Duodenal mucosa (tissue), 2 donors: ENCODE data around the gene EDN2.
A peak's percentile ranks its signal among the peaks of the same experiment; 100 is the strongest.

ENCODE experiments used
- H3K27ac ChIP-seq: one replicate; pipeline ENCODE4 v1.7.0; 2013; ENCODE audit warnings: low read depth, low read length
- H3K27me3 ChIP-seq, 2 donors: one replicate each; pipeline ENCODE4 v1.7.0; 2013; ENCODE audit warnings: low read length in 2 of 2, control low read depth in 1 of 2; ENCODE audit not compliant: insufficient read depth in 2 of 2, control insufficient read depth in 1 of 2
- H3K36me3 ChIP-seq, 2 donors: one replicate each; pipeline ENCODE4 v1.7.0; 2013; ENCODE audit warnings: low read length in 2 of 2, control low read depth in 1 of 2; ENCODE audit not compliant: insufficient read depth in 2 of 2, control insufficient read depth in 1 of 2
- H3K4me1 ChIP-seq, 2 donors: one replicate each; pipeline ENCODE4 v1.7.0; 2013; ENCODE audit warnings: low read length in 2 of 2, control low read depth in 1 of 2; ENCODE audit not compliant: insufficient read depth in 2 of 2, control insufficient read depth in 1 of 2
- H3K4me3 ChIP-seq, 2 donors: one replicate each; pipeline ENCODE4 v1.7.0; 2013; ENCODE audit warnings: low read length in 2 of 2, low read depth in 1 of 2
- H3K9ac ChIP-seq, 2 donors: one replicate each; pipeline ENCODE4 v1.7.0; 2013; ENCODE audit warnings: low read length in 2 of 2, low read depth in 1 of 2
- H3K9me3 ChIP-seq, 2 donors: one replicate each; pipeline ENCODE4 v1.7.0; 2013; ENCODE audit warnings: low read length in 2 of 2, control low read depth in 1 of 2; ENCODE audit not compliant: control insufficient read depth in 1 of 2

EDN2 gene

DNA sequence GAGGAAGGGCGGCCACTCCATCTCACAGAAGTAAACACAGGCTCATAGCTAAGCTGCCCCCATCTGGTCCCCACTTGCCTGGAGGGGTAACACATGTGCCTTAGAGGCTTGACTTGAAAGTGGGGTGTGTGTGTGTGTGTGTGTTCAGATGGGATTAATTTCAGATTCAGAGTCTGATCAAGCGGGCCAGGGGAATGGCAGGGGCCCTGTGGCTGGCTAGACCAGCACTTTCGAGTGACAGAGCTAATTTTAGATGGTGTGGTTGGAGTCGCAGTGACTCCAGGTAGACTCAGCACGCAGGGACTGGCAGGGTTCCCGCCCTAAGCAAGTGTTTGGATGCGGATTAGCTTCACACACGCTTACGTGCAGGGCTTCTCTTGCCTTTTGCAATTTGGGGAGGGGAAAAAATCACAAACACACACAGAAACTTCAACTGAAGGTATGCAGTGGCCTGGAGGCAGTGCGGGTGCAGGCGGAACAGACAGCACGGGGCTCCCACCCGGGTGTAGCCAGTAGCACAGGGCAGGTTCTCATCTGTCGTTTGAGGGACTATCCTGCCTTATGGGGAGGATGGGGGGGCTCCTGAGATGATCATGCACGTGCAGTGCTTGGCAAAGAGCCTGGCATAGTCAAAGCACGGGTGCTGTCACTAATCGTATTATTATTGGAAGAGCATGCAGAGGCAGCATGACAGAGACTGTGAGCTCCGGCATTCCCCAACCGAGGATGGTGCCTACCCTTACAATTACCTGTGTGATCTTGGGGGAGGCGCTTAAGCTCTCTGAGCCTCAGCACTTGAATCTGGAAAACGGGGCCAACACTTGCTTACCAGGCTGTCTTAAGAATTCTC lies 1.3 kb downstream of the EDN2 start:
- no peaks in the 10 kb centered on the region for H3K27me3 ChIP-seq
- no peaks in the 10 kb centered on the region for H3K36me3 ChIP-seq
- peak overlapping the region; percentile 34 to 62 for H3K4me3 ChIP-seq
- peak overlapping the region in 1 of 2 donors; percentile 64 for H3K9ac ChIP-seq
- H3K27ac ChIP-seq = no peak overlapping the region
- no peaks in the 10 kb centered on the region for H3K9me3 ChIP-seq
- peaks cover 66 to 74% of the 10 kb centered on the region in 2 donors for H3K4me1 ChIP-seq

- no peak overlapping the region for H3K4me3 ChIP-seq
- no peaks in the 10 kb centered on the region for H3K9me3 ChIP-seq
- H3K36me3 ChIP-seq = no peaks in the 10 kb centered on the region
- no peaks in the 10 kb centered on the region for H3K27me3 ChIP-seq
- H3K27ac ChIP-seq = no peak overlapping the region
- H3K9ac ChIP-seq = peak overlapping the region in 1 of 2 donors; percentile 64
- H3K4me1 ChIP-seq = peaks cover 74 to 77% of the 10 kb centered on the region in 2 donors
These were observed 2.3 kb downstream of the EDN2 start for GRCh38 chr1:41482001-41482765.

GRCh38 chr1:41481109-41481775 lies 3.2 kb downstream of the EDN2 start:
- H3K36me3 ChIP-seq = no peaks in the 10 kb centered on the region

DNA sequence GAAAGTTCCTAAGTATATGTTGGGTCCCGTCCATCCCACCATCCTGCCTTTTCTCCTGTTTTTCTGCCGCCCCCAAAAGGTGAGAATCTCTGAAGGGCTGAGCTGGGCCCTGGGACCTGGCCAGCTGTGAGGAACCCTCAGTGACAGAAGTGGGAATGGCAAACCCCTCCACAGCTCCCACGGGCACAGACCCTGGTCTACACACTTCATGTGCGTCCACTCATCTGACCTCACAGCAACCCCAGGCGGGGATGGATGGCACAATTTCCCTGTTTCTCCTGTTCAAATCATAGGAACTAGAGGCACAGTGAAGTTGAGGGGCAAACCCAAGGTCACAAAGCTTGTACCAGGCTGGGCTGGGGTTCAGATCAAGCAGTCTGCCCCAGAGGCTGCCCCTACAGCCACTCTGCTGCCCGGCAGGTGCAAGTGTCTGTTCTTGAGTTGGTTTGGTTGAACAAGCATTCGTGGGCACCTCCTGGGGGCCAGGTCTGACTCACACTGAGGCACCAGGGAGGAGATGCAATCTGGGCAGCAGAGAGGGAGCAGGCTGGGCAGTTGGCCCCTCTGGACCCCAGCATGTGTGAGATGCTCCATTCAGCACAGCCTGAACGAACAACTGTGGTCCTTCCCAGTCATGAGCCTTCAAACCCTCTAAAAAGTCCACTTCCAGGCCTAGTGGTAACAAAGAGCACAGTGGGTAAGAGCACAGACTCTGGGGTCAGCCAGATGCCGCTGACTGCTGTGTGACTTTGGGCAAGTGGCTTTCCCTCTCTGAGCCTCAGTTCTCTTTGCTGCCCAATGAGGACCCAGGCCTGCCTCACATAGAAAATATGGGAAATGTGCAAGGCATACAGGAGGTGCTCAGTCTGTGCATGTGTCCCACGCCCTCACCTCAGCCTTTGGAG lies 4.0 kb downstream of the EDN2 start:
- Histone ChIP-seq H3K27me3 (no peaks in the 10 kb centered on the region), H3K9me3 (no peaks in the 10 kb centered on the region), H3K4me1 (peaks cover 72 to 77% of the 10 kb centered on the region in 2 donors), H3K9ac (no peak overlapping the region), H3K27ac (no peak overlapping the region), H3K4me3 (peak overlapping the region in 1 of 2 donors; percentile 11), H3K36me3 (no peaks in the 10 kb centered on the region)

More at GRCh38 chr1:41481109-41481775, 3.2 kb downstream of the EDN2 start:
- Histone ChIP-seq H3K27ac (no peak overlapping the region), H3K27me3 (no peaks in the 10 kb centered on the region), H3K9ac (no peak overlapping the region), H3K4me3 (no peak overlapping the region), H3K9me3 (no peaks in the 10 kb centered on the region), H3K4me1 (peaks cover 73 to 77% of the 10 kb centered on the region in 2 donors)

- no peaks in the 10 kb centered on the region for H3K27me3 ChIP-seq
- peaks cover 72 to 77% of the 10 kb centered on the region in 2 donors for H3K4me1 ChIP-seq
- no peaks in the 10 kb centered on the region for H3K9me3 ChIP-seq
- no peak overlapping the region for H3K27ac ChIP-seq
- no peak overlapping the region for H3K9ac ChIP-seq
- no peak overlapping the region for H3K4me3 ChIP-seq
- no peaks in the 10 kb centered on the region for H3K36me3 ChIP-seq
These were observed 4.7 kb downstream of the EDN2 start for GRCh38 chr1:41479808-41480160.

GRCh38 chr1:41479000-41479807 lies 5.3 kb downstream of the EDN2 start:
- Histone ChIP-seq H3K4me1 (peaks cover 76 to 79% of the 10 kb centered on the region in 2 donors), H3K9ac (no peak overlapping the region)

DNA sequence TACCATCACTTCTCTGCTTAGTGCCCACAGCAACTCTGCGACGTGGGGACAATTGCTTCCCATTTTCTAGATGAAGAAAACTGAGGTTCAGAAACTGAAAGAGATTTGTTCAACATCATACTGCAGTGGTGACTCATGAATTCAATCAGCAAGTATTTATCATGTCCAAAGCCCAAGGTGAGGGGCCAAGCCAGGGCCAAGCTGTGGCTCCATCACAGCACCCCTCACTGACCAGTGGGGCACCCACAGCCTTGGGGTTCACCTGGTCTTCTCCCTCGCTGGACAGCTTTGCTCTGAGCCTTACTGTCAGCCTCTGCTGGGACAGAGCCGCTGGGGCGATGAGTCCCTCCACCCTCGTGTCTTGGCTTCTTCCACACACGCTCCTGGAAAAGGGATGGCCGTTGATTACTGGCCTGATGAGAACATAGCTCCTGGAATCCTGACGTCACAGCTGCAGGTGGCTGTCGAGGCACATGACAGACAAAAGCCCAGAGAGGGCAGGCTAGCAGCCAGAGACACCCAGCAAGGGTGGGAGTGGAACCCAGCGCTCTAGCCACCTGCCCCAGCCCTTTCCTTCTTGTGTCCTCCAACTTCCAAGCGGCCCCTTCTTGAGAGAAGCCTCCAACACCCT lies 6.2 kb downstream of the EDN2 start:
- no peak overlapping the region for H3K27ac ChIP-seq
- H3K4me1 ChIP-seq = peaks cover 73 to 75% of the 10 kb centered on the region in 2 donors
- H3K9me3 ChIP-seq = no peaks in the 10 kb centered on the region
- no peak overlapping the region for H3K4me3 ChIP-seq
- no peak overlapping the region for H3K9ac ChIP-seq
- no peaks in the 10 kb centered on the region for H3K36me3 ChIP-seq
- H3K27me3 ChIP-seq = no peaks in the 10 kb centered on the region

More at GRCh38 chr1:41479000-41479807, 5.3 kb downstream of the EDN2 start:
- no peaks in the 10 kb centered on the region for H3K9me3 ChIP-seq
- no peak overlapping the region for H3K27ac ChIP-seq
- H3K36me3 ChIP-seq = no peaks in the 10 kb centered on the region
- H3K4me3 ChIP-seq = no peak overlapping the region
- H3K27me3 ChIP-seq = no peaks in the 10 kb centered on the region

DNA sequence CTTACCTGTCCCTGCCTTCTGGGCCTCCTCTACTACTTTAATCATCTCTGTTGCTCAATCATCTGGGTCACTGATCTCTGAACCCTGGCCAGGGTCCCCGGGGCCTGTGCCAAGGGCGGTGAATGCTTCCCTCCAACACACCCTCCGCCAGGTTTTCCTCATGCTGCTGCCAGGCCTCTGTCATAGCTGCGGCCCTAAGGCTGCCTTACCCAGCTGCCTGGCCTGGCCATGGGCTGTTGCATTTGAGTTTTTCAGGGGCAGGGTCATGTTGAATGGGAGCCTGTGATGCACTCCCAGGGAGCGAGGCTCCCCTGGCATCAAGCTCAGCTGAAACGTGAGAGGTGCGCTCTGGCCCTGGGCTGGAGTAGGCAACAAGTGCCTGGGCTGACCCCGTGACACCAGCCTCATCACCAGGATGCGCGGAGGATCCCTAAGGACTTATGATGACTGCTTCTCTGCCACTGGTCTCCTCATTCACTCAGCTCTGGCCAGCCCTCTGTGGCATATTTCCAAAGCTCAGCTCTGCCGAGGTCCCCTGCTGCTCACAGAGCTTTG lies 7.6 kb downstream of the EDN2 start:
- Histone ChIP-seq H3K27ac (peak overlapping the region; percentile 74), H3K4me1 (peaks cover 60 to 62% of the 10 kb centered on the region in 2 donors), H3K36me3 (no peaks in the 10 kb centered on the region), H3K4me3 (peak overlapping the region in 1 of 2 donors; percentile 7), H3K27me3 (no peaks in the 10 kb centered on the region), H3K9ac (peak overlapping the region in 1 of 2 donors; percentile 36), H3K9me3 (no peaks in the 10 kb centered on the region)
